HG03439 (cell line): ENCODE data around the gene DGKB.

Experiments used
- ATAC-seq: cut with Tn5 transposase; IDR thresholded peaks from one replicate; pipeline ENCODE4 v1.9.1; 2021; ENCODE audit warnings: mild to moderate bottlenecking, moderate library complexity; ENCODE audit not compliant: unreplicated experiment

Gene DGKB

DNA sequence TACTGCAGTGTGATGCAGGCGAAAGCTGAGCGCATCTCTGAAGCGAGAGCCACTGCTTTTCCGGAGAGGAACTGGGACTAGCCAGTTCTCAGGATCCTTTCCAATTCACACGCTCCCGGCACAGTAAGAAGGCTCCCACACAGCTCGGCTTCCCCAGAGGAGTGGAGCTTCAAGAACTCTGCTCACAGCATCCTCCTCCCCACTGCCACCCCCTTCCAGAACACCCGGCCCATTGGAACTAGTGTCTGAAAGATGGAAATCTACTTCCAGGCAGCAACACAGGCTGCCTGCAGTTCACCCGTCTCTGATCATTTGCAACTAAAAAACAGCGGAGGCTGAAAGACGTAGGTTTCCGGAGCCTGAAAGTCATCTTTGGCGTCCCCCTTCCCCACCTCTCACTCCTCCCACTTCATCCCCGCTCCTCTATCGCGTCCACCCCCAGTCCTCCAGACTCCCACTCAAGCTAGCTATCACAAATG is at the start of gene DGKB:
DGKB (minus strand) TSS at position 163 of the 479 bp plus-strand sequence.
- no peak for ATAC-seq

DNA sequence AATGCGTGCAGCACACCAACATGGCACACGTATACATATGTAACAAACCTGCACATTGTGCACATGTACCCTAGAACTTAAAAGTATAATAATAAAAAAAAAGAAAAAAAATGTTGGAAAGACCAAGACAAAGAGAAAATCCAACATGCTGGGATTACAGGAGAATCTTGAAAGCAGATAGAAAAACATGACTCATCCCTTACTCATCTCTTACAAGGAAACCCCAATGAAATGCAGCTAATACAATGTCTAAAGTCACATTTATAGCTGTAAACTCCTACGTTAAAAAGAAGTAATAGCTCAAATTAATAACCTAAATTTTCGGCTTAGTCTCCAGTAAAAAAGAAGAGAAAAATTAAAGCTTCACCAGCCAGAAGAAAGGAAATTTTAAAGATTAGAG is 47.5 kb upstream of the DGKB start:
- ATAC-seq: no peak

GRCh38 chr7:14938181-14938580 is 35.6 kb upstream of the DGKB start:
- no peak for ATAC-seq

- ATAC-seq: no peak
Observed at GRCh38 chr7:14937581-14937980, 35.0 kb upstream of the DGKB start.

GRCh38 chr7:14936554-14936953 is 34.0 kb upstream of the DGKB start:
- no peak for ATAC-seq

DNA sequence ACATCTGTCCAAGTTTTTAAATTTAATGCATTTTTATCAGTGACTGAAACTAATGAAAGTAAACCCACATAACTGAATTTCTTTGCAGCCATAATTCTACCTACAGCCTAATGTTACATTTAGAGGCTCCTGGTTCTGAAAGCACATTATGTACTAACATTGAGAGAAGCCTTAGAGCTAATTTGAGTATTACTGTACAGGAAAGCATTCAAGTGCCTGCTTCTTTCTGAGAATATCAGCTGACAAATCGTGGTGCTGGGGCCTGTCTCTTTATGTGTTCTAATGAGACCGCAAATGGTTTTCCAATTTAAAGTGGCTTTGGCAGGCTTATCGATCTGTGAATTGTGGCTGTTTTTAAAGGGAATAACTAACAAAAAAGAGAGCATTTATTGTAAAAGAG is 32.3 kb upstream of the DGKB start:
- ATAC-seq: no peak

GRCh38 chr7:14931511-14932215 is 29.1 kb upstream of the DGKB start:
- no peak for ATAC-seq

DNA sequence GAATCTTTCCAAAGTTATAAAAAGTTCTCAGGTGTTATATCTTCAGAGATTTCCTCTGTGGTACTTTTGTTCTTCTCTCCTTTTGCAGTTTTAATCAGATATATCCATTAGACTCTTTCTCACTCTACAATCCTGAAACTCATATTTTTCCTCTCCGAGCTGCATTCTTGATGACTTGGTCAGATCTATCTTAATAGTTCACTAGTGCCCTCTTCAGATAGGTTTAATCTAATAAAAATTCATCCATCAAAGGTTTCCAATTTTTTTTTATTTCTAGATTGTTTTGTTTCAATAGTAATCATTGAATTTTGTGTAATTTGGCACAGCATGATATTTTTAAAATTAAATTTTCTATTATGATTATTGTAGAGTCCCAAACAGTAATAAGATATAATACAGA is 21.8 kb upstream of the DGKB start:
- no peak for ATAC-seq

GRCh38 chr7:14911077-14911476 is 8.5 kb upstream of the DGKB start:
- no peak for ATAC-seq

DNA sequence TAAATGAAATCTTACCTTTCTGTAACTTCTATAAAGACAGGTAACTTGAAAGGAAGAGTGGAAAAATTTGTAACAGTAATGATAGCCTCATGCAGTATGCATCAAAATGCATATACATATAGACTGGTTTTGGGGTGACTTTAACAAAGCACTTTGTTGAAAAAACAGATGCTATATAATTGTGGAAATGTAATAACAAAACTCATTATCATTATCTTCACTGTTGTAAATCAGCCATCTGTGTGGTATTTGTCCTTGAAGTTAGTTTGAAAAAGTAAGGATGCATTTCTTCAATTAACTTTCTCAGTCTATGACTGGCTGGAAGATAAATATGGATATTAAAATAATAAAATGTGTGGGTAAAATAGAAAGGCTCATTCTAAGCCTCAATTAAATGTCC is 6.1 kb upstream of the DGKB start:
- no peak for ATAC-seq

DNA sequence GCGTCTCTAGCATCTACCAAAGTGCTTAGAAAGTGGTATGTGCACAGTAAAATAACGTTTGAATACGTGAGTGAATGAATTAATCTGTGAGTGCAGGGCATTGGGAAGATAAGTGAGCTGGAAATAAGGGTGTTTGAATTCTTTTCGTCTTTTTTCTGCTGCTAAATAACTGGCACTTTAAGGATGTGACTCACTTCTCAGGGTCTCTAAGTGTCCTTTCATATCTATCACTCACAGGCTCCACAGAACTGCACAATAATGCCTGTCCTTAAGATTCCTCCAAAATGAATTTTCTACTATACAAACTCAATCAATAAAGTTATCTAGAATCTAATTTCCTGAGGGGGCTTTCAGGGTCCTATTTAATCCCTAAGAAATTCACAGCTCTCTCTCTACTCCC is 3.2 kb upstream of the DGKB start:
- ATAC-seq: no peak

DNA sequence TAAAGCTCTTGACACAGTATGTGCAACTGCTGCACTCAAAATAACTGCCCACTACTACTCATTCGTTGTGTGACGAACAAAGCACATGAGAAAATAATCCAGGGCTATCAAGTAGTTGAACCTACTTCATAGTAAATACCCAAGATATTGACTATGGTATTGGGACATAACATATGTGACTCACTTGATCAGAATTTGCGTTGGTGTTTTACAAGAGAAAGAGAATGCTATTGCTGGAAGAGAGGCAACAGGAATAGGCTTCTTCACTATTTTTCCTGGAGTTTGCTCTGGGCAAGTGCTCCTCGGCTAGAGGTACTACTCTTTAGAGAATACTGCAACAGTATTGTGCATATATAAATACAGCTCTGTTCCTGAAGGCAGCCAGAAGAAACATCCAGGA is 2.5 kb downstream of the DGKB start:
- no peak for ATAC-seq

GRCh38 chr7:14899030-14899429 is 3.5 kb downstream of the DGKB start:
- ATAC-seq: no peak

- ATAC-seq: no peak
Observed at GRCh38 chr7:14896461-14896860, 6.1 kb downstream of the DGKB start.

GRCh38 chr7:14894826-14895225 is 7.7 kb downstream of the DGKB start:
- no peak for ATAC-seq

- no peak for ATAC-seq
Observed at GRCh38 chr7:14892961-14893360, 9.6 kb downstream of the DGKB start.

GRCh38 chr7:14891289-14891688 is 11.3 kb downstream of the DGKB start:
- no peak for ATAC-seq

DNA sequence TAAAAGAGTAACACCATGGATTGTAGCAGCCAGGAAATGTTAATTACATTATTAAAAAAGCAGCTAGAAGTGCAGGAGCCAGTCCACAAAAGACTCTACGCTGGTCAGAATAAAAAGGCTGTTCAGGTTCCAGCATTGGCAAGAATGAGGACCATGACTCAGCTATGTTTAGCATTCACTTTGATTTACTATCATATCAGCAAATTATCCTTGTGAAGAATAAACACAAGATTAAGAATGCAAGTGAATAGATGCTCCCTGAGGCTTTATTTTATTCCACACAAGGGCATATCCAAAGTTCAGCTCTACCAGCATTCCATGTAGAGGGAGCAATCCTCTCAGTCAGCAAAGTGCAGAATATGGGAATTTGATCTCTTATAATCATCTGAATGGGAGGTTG is 13.6 kb downstream of the DGKB start:
- no peak for ATAC-seq

GRCh38 chr7:14886533-14886932 is 16.0 kb downstream of the DGKB start:
- no peak for ATAC-seq

DNA sequence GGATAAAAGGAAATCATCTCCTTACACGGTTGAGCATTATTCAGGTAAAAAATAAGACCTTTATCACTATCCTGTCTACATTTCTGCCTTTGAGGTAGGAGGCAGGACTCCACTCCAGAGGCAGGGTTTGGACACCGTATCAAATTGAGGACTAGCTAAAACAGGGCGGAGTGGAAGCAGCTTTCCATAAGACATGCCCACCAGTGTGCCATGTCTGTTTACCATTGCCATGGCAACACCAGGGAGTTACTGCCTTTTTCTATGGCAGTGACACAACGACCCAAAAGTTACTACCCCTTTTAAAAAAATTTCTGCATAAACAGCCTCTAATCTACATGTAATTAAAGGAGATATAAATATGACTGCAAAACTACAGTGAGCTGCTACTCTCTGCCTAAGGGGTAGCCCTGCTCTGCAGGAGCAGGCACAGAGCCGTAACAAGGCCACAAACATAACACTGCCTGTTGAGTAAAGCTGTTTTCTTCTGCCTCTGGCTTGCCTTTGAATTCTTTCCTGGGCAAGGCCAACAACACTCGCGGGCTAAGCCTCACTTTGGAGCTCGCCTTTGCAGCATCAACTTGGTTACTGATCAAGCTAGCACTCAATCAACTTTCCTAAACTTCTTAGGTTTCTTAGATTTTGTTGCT is 26.5 kb downstream of the DGKB start:
- no peak for ATAC-seq

DNA sequence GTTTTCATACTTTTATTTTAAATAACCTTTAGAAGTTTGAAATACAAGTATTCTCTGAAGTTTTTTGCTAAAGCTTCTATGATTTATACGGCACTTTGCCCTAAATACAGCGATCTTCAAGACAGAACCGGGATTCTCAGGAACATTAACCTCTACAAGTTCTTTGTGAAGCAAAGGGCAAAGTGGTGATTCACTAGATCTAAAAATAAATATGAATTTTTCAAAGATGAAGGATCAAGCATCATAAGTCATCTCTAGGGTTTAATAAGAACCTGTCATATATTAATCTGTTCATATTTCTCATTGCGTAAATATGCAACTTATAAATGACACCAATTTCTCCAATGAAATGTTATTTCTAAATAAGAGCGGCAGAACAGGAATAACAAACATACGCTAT is 30.7 kb downstream of the DGKB start:
- ATAC-seq: no peak

GRCh38 chr7:14870394-14870793 is 32.2 kb downstream of the DGKB start:
- ATAC-seq: no peak

DNA sequence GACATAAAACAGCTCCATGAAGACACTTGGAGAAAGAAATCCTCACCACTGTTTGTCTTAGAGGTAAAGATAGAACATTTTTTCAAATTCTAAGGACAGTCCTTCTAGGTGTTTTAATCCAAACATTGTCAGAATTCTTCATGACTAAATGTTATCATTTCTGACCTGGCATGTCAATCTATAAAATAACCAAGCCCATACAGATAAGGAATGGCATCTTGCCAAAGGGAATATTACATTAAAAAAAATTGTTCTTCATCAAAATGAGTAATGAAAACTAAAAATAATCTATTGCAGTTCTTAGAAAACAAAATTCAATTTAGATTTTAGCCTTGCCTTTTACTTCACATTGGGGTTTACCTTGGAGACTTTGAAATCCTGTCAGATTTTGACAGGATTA is 33.6 kb downstream of the DGKB start:
- ATAC-seq: no peak
